ENCODE results near the gene GDF15.
A peak's percentile ranks its signal among the peaks of the same experiment; 100 is the strongest.
"Not testable (repeated sequence)": the region's sequence is repeated elsewhere in the genome, so short reads cannot be mapped to it uniquely, and the experiment has no call there.

Gene GDF15

GRCh38 chr19:18392926-18393325, 7.0 kb downstream of the GDF15 start:
- no peak for DNase-seq

DNA sequence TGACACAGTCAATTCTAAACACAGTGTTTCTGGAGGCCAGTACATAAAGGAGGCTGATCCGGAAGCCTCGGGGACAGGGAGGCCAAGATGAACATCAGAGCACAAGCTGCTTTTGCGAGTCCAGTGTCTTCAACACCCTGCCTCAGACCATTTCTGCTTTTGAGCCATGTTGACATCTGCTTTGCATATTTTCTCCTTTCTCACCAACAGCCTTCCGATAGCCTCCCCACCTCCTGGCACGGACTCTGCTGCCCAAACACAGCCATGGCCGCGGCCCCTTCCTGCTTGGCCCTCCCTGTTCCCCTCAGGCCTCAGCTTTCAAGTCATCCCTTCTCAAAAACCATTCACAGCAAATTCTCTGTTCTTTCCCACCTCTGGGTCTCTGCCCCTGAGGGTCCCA, 7.9 kb downstream of the GDF15 start:
- no peak for DNase-seq

DNA sequence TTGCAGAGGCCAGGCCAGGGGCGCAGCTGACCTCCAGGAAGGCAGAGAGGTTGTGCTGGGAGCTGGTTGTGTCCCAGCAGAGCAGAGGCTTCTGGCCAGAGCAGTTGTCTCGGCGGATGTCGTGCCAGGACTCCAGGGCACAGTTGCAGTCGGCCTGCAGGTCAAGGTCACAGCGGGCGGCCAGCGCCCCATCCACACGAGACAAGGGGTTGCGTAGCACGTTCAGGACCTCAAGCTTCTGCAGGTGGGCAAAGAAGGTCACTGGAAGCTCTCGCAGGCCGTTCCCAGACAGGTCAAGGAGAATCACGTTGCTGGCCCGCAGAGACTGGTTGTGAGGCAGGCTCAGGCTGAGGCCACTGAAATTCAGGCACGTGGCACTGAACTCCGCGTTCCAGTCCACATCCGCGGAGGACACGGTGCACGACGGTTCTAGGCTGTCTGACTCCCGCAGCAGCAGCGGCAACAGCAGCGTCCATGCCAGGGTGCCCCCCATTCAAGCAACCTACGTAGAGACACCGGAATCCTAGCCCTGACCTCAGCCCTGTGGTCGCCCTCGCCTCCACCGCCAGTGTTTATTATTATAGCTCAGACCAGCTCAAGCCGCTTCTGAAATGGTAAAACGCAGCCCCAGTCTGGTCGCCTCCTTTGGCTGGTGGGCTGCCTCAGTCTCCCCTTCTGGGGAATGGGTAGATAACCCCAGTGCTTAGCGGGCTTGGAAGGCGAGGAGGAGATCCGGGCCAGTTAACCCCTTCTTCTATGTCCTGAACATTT, 10.7 kb downstream of the GDF15 start:
- DNase-seq: no peak

DNA sequence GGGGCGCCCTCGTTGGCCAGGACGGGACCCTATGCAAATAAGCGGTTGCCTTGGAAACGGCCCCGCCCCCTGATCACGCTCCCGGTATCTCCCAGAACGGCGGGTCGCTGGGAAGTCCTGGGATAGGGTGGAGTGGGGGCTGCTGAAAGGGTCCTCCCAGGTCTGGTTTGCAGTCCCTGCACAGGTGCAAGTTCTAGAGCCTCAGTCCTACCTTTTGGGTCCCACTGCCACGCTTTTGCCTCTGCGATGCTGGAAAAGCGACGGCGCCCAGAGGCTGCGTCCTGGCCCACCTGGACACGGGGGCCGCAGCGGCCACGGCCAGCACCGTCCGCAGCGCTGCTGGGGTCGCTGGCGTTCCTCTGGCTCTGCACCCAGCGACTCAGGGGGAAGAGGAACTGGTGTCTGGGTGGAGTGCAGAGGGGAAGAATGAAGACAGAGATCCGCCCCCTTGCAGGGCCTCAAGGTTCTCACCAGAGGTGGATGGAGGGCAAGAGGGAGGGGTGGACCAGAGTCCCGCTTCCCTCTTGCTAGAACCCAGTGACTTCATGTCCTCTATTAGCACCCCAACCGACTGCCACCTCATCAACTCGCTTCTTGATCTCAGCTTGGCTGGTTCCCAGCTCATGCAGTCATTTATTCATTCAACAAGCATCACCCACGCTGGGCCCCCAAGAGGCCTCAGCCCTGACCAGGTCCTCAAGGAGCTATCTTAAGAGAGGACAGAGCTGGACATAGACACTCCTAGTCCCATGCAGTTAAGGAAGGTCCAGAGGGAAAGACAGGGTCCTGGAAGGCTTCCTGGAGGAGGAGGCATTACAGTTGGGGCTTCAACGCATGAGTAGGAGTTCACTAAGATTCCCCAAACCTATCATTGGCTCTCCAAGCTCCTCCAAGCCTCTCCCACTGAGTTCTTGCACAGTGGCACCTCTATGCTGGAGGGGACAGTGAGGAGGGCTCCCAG, 11.6 kb downstream of the GDF15 start, which contains the start of gene LRRC25:
LRRC25 (minus strand) TSS at position 381 of the 961 bp plus-strand sequence. CDS start 659 bp downstream, outside the sequence.
- DNase-seq: peak; percentile 65

DNA sequence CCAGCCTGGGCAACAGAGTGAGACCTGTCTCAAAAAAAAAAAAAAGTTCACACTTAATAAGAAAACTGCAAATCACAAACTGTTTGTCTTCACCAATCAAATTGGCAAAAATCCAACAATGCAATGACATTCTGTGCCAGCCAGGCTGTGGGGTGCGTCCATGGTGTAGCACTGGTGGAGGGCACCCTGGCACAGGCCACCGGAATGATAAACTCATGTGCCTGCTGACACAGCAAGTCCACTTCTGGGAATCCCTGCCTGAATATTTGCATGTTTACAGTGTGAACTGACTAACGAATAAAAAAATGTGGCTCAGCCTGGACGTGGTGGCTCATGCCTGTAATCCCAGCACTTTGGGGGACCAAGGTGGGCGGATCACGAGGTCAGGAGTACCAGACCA, 13.1 kb downstream of the GDF15 start:
- no peak for DNase-seq

GRCh38 chr19:18401580-18402112, 15.7 kb downstream of the GDF15 start:
- DNase-seq: peak; percentile 96

DNA sequence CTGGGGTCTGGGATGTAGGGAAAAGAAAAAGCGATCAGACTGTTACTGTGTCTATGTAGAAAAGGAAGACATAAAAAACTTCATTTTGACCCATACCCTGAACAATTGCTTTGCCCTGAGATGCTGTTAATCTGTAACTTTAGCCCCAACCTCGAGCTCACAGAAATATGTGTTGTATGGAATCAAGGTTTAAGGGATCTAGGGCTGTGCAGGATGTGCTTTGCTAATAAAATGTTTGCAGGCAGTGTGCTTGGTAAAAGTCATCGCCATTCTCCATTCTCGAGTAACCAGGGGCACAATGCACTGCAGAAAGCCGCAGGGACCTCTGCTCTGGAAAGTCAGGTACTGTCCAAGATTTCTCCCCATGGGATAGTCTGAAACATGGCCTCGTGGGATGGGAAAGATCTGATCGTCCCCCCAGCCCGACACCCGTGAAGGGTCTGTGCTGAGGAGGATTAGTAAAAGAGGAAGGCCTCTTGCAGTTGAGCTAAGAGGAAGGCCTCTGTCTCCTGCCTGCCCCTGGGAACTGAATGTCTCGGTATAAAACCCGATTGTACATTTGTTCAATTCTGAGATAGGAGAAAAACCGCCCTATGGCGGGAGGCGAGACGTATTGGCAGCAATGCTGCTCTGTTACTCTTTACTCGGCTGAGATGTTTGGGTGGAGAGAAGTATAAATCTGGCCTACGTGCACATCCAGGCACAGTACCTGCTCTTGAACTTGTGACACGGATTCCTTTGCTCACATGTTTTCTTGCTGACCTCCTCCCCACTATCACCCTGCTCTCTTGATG, 16.7 kb downstream of the GDF15 start:
- DNase-seq: peak; percentile 31

GRCh38 chr19:18405754-18406153, 19.8 kb downstream of the GDF15 start:
- not testable (repeated sequence) for DNase-seq

DNA sequence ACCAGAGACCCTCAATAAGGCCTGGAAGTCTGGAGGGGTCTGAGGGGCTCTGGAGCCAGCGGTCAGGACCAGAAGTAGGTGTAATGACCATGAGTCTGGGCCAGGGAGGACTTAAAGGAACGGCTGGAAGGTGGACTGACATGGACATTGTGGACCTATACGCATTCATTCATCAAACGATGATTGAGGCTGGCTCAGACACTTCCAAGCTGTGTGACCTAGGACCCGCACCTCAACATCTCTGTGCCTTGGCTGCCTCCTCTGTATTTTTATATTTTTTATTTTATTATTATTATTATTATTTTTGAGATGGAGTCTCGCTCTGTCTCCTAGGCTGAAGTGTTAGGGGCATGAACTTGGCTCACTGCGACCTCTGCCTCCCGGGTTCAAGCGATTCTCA, 20.8 kb downstream of the GDF15 start:
- DNase-seq: no peak

DNA sequence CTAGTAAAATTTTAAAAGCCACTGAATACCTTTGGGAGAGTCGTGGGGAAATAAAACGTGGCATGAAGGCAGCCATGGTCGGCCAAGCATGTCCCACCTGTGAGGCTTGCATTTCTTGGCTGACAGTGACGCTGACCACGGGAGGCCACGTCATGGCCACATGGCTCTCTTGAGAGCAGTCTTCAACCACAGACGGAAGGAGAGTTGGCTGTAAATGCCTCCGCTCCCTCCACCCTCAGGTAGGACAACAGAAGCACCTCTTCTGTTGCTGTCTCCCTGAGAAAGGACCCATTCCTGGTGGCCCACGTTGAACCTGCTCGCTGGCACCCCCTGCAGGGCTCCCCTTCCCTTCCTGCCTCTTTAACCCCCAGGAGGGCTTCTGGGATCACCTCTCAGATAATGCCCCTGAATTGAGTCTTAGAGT, 22.1 kb downstream of the GDF15 start:
- peak; percentile 73 for DNase-seq

DNA sequence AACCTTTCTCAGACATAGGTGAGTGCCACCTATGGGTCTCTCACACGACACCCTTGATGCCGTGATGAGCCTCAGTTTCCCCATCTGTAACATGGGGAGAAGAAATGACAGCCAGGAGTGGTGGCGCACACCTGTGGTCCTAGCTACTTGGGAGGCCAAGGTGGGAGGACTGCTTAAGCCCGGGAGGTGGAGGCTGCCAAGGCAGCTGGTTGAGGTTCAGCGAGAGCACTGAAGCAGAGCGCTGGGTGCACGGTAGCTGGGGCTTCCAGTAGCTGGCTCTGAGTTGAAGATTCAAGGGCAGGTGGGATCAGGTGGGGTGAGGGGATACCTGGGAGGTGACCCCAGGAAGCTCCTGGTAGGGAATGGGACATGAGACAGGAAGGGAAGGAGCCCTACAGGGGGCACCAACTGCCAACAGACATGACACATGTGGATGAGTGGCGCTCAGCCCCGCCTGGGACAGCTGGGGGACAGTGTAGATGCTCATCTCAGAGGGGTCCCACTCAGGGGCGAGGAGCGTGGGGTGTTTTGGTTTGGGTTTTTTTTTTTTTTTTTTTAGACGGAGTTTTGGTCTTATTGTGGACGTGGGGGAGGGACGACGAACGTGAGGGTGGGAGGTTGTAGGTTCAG, 26.8 kb downstream of the GDF15 start:
- no peak for DNase-seq

DNA sequence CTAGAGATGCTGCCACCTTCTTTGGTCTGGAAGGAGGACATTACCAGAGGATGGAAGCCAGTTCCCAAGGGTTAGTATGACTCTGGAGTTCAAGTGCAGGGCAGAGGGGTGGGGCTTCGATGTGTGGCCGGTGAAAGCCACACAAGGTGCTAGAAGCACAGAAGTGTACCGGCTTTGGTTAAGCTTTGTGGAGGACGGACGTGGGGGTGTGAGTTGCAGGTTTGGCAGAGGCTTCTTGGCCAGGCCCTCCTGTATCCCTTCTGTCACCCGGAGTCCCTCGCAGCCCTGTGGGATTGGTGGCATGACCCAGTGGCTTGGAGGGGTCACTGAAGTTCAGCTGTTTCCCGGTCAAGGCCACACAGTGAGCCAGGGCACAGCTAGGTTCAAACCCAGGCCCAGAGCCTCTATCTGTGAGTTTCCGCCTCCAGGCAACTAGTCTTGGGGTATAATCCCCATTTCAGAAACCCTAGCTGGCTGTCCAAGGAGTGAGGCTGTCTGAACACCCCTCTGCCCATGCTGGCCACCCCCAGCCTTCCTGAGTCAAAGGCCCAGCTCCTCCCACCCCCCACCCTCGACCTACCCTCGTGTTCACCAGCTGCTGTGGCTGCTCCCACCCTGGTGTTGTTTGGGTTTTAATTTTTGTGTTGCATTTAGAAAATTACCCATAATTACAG, 28.7 kb downstream of the GDF15 start:
- DNase-seq: peak; percentile 71

- DNase-seq: peak; percentile 89
These were observed 29.4 kb downstream of the GDF15 start for GRCh38 chr19:18415178-18415867.

DNA sequence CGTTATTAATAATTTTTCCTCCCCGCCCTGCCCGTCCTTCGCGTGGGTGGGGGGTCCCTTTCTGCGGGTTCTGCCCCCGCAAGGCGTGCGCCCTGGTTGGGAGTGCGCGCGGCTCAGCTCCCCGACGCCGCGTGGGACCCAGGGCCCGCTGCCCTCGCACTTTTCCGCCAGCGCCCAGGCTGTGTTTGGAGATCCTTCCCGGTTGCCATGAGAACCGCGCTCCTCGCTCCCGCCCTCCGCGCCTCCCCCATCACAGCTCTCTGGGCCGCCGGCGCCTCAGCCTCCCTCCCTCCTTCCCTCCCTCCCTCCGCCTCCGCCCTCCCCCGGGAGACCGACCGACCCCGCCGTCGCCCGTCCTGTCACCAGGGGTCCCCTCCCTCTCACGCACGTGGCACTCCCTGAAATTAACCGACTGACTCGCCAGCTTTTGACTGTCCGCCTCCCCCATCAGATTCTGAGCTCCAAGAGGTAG, 30.9 kb downstream of the GDF15 start:
- DNase-seq: peak; percentile 92

DNA sequence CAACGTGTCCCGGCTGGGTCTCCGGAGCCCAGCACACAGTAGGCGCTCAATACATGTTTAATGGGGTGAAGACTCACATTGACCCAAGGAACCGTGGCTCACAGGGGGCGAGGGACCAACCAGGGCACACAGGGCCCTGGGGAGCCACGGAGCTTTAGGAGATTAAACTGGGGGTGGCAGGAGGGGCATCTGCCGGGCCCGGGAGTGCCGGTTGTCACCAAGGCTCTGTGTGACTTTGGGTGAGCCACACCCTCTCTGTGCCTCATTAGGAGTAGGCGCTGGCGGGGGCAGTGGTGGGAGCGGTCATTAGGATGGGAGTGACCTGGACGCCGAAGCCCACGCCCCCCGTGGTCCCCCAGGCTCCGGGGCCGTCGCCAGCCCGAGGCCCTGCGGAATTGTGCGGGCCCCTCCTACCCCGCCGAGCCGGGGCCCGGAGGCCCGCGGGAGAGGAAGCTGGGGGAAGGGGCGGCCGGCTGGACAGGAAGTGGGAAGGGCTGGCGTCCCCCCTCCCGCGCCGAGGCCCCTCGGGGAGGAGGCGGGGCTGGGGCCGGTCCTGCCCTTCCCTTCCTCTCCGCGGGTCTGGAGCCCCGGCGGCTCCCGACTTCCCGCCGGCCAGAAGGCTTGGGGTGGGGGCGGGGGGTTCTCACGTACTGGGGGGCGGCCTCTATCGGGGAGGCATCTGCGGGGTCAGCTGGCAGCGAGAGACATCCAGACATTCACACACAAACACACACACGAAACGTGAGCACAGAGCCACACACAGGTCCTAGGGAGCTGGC, 31.5 kb downstream of the GDF15 start:
- DNase-seq: peak; percentile 91

GRCh38 chr19:18418029-18418482, 32.1 kb downstream of the GDF15 start:
- DNase-seq: no peak

GRCh38 chr19:18418483-18419194, 32.7 kb downstream of the GDF15 start:
- no peak for DNase-seq

DNA sequence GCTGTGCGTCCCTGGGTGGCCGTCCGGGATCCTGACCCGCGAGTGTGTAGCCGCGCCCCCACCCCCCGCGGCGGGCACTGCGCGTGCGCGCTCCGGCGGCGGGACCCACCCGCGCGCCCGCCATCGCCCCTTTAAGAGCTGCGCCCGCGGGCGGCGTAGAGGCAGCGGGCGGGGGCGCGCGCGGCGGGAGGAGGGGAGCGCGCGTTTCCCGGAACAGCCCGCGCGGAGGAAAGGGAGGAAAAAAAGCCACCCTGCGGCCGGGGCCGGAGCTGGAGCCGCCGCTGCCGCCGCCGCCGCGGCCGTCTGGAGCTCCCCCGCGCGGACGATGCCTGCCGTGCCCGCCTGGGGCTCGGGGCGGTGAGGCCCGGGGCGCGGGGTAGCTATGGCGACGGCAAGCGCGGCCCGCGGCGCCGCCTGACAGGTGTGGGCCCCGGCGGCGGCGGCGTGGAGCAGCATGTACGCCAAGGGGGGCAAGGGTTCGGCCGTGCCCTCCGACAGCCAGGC, 33.3 kb downstream of the GDF15 start, which contains the start of gene SSBP4:
SSBP4 (plus strand) TSS at position 204 of the 504 bp plus-strand sequence; CDS start at position 455, 251 bp downstream.
- peak; percentile 90 for DNase-seq

Data from OCI-M1 (cell line).